GM12878 (cell line): ENCODE data around the gene MAPK8IP1. TPM values are rescaled to one million over a fixed set of nuclear protein-coding genes. Genes with fewer than 3 reads are reported as not detected.

ENCODE experiments used
- ATAC-seq: fragments of 200-7000 bp; cut with Tn5 transposase; 3 replicates; pipeline ENCODE4 v1.9.1; 2020; ENCODE audit warnings: mild to moderate bottlenecking, moderate library complexity
- BruUV-seq: library from RNA; stranded (reverse); fragments of 400-500 nt; replicated peaks from 2 replicates; lab custom pipeline; 2021; lab: Mats Ljungman, UMichigan
- CTCF ChIA-PET: fragments of 300-600 bp; sonication (Branson Sonifier 250); formaldehyde crosslinking; extraction: SDS; loops from one replicate; lab custom pipeline; 2021; ENCODE audit warnings: inconsistent platforms; lab: Yijun Ruan, JAX
- POLR2A ChIA-PET: fragments of 350-600 bp; formaldehyde crosslinking; extraction: SDS; loops from one replicate; lab custom pipeline; 2021; ENCODE audit warnings: inconsistent platforms; lab: Charles Lee
- RAD21 ChIA-PET: fragments of 300-600 bp; sonication (Branson Sonifier 250); formaldehyde crosslinking; loops from one replicate; lab custom pipeline; 2023; ENCODE audit warnings: antibody characterized with exemption; ENCODE audit not compliant: unreplicated experiment; lab: Charles Lee
- SMC1A ChIA-PET: fragments of 300-600 bp; sonication (Branson Sonifier 250); formaldehyde crosslinking; loops from one replicate; lab custom pipeline; 2023; ENCODE audit not compliant: unreplicated experiment, uncharacterized antibody; lab: Charles Lee
- DNase-seq: peaks from one replicate; pipeline ENCODE4 v3.0.0-alpha.2; 2011; ENCODE audit warnings: low read depth, low spot score
- FAIRE-seq: peaks from 3 replicates; lab custom pipeline; 2011; peaks lifted over from hg19 to GRCh38; lab: Jason Lieb, UNC
- H2AFZ ChIP-seq: 2 replicates; pipeline ENCODE4 v1.6.0; 2011; ENCODE audit warnings: low read depth, low read length, control low read depth; ENCODE audit not compliant: control insufficient read depth
- H3K27ac ChIP-seq: 2 replicates; pipeline ENCODE4 v1.5.1; 2011; ENCODE audit warnings: control low read depth; ENCODE audit not compliant: control insufficient read depth, insufficient read depth
- H3K27me3 ChIP-seq, 2 experiments: replicated peaks in 1 of 2; 2 replicates each; pipeline versions ENCODE4 v1.6.0 to v1.6.1; 2011; ENCODE audit warnings: low read length in 1 of 2; ENCODE audit not compliant: control insufficient read depth in 2 of 2, insufficient read depth in 2 of 2
- H3K36me3 ChIP-seq, 2 experiments: 2 replicates each; pipeline ENCODE4 v1.5.1; 2011; ENCODE audit warnings: low read length in 1 of 2; ENCODE audit not compliant: control insufficient read depth in 2 of 2, insufficient read depth in 2 of 2
- H3K4me1 ChIP-seq: 2 replicates; pipeline ENCODE4 v1.6.1; 2011; ENCODE audit warnings: mild to moderate bottlenecking, low read length, moderate library complexity, mixed read lengths; ENCODE audit not compliant: control insufficient read depth, insufficient read depth
- H3K4me2 ChIP-seq: 2 replicates; pipeline ENCODE4 v1.6.0; 2011; ENCODE audit warnings: control low read depth; ENCODE audit not compliant: control insufficient read depth, insufficient read depth
- H3K4me3 ChIP-seq: fragments of 200-600 bp; sonication (generic); 2 replicates; pipeline ENCODE4 v1.5.1; 2016
- H3K79me2 ChIP-seq: 2 replicates; pipeline ENCODE4 v1.6.0; 2011; ENCODE audit warnings: low read length; ENCODE audit not compliant: control insufficient read depth, insufficient read depth
- H3K9ac ChIP-seq: 2 replicates; pipeline ENCODE4 v1.8.0; 2011; ENCODE audit warnings: low read length, control low read depth, mixed read lengths; ENCODE audit not compliant: control insufficient read depth, insufficient read depth
- H3K9me3 ChIP-seq: replicated peaks from 3 replicates; pipeline ENCODE4 v1.5.1; 2011; ENCODE audit warnings: mild to moderate bottlenecking, low read length; ENCODE audit not compliant: control insufficient read depth, insufficient read depth
- H4K20me1 ChIP-seq: 2 replicates; pipeline ENCODE4 v1.6.0; 2011; ENCODE audit not compliant: control insufficient read depth, insufficient read depth
- ATF7 ChIP-seq: fragments of 450-650 bp; IDR thresholded peaks from 2 replicates; pipeline ENCODE4 v1.6.1; 2016; ENCODE audit warnings: low read depth, mild to moderate bottlenecking
- CBFB ChIP-seq: IDR thresholded peaks from 2 replicates; pipeline ENCODE4 v1.6.1; 2016; ENCODE audit warnings: antibody characterized with exemption, low read depth
- CBX5 ChIP-seq: sonication (generic); IDR thresholded peaks from 2 replicates; pipeline ENCODE4 v1.6.1; 2016; ENCODE audit warnings: low read depth, moderate library complexity, mild to moderate bottlenecking, inconsistent platforms
- JUND ChIP-seq: IDR thresholded peaks from 2 replicates; pipeline ENCODE4 v1.6.1; 2012; ENCODE audit warnings: low read depth, mild to moderate bottlenecking, low read length, improper control_type of control experiment, moderate library complexity
- MTA2 ChIP-seq: fragments of 450-650 bp; IDR thresholded peaks from 2 replicates; pipeline ENCODE4 v1.6.1; 2016; ENCODE audit warnings: low read depth, mild to moderate bottlenecking, moderate library complexity
- NRF1 ChIP-seq: conservative IDR thresholded peaks from 2 replicates; pipeline ENCODE4 v1.6.1; 2011; ENCODE audit warnings: mild to moderate bottlenecking, low read depth, low read length, improper control_type of control experiment
- SMARCA5 ChIP-seq: fragments of 450-650 bp; IDR thresholded peaks from 2 replicates; pipeline ENCODE4 v1.6.1; 2017; ENCODE audit warnings: mild to moderate bottlenecking
- SREBF2 ChIP-seq: IDR thresholded peaks from 2 replicates; pipeline ENCODE4 v1.6.1; 2012; ENCODE audit warnings: mild to moderate bottlenecking, low read length
- TCF3 ChIP-seq: IDR thresholded peaks from 2 replicates; pipeline ENCODE4 v1.6.1; 2012; ENCODE audit warnings: low read depth, mild to moderate bottlenecking, low read length, borderline replicate concordance; ENCODE audit not compliant: insufficient read depth
- ZBTB4 ChIP-seq: fragments of 450-650 bp; formaldehyde crosslinking; IDR thresholded peaks from 2 replicates; pipeline ENCODE4 v1.4.0; 2022; ENCODE audit warnings: mild to moderate bottlenecking, moderate library complexity
- WGBS: methylation state at CpG from one replicate; pipeline ENCODE4 v1.1.6; 2016; ENCODE audit warnings: low lambda C conversion rate; ENCODE audit not compliant: insufficient replicate concordance, insufficient coverage; ENCODE audit errors: missing lambda C conversion rate; 5-methylcytosine and 5-hydroxymethylcytosine counted together
- in situ Hi-C: fragments of 300-500 bp; cut with MboI; formaldehyde crosslinking; loops from 9 replicates; pipeline ENCODE4 v1.14.3; 2018; ENCODE audit warnings: mixed read lengths
- intact Hi-C: fragments of 100-400 bp; cut with micrococcal nuclease; formaldehyde crosslinking; loops from one replicate; pipeline ENCODE4 v1.14.2; 2022; ENCODE audit not compliant: unreplicated experiment
- polyA plus RNA-seq, 11 experiments: library from polyadenylated mRNA; depleted of rRNA in 4 of 11; unstranded in 6 of 11; stranded (reverse) in 5 of 11; fragments of >200 nt; fragmentation: Nextera tagmentation in 4 of 11; fragmentation: Illumina TruSeq in 1 of 11; extraction: Ambion mirVana in 4 of 11; extraction: Trizol in 1 of 11; gene quantifications; 1 replicate in 1 of 11; 2 replicates in 10 of 11; pipeline versions ENCODE4 v1.2.1 to v1.2.3, GENCODE V29; 2011 to 2016; ENCODE audit warnings: inconsistent platforms in 2 of 11, missing spikeins in 2 of 11, low read depth in 1 of 11
- total RNA-seq, 4 experiments: library from RNA; depleted of rRNA in 3 of 4; stranded (reverse); fragments of >200 nt in 3 of 4; fragmentation: Illumina TruSeq in 1 of 4; extraction: Trizol in 1 of 4; gene quantifications; 2 replicates each; pipeline versions ENCODE4 v1.2.1 to v1.2.3, GENCODE V29; 2013 to 2021

MAPK8IP1 gene
- total and polyA plus RNA-seq, 10 of the 15 experiments (the other 5 are each of a cell fraction or from before 2014, with no cell fraction given) = 0.04 to 0.44 (median 0.11) TPM; not detected in 2

GRCh38 chr11:45901626-45902025, 16.2 kb downstream of the MAPK8IP1 start:
- Histone ChIP-seq H3K4me2 (no peak overlapping the region), H3K9me3 (no peaks in the 10 kb centered on the region), H3K4me3 (no peak overlapping the region), H3K4me1 (no peaks in the 10 kb centered on the region), H2AFZ (no peak overlapping the region), H3K9ac (no peak overlapping the region), H4K20me1 (no peaks in the 10 kb centered on the region; the same call in 1 of the 2 replicates), H3K27me3 (peaks cover 3 to 10% of the 10 kb centered on the region in 2 experiments; a peak in 3 of 4 replicates), H3K27ac (no peak overlapping the region), H3K36me3 (no peaks in the 10 kb centered on the region), H3K79me2 (no peaks in the 10 kb centered on the region)
- no TSS peak for BruUV-seq
- TF ChIP-seq SREBF2 (no peak), ATF7 (no peak), MTA2 (no peak), NRF1 (no peak), SMARCA5 (no peak), JUND (no peak), CBX5 (no peak), ZBTB4 (CRISPR knock-in tag) (no peak), CBFB (no peak), TCF3 (no peak)
- DNase-seq = no peak
- RAD21 ChIA-PET = no interaction called here
- no peak for ATAC-seq
- intact Hi-C loops = no loop called here
- SMC1A ChIA-PET = no interaction called here
- POLR2A ChIA-PET = no interaction called here
- in situ Hi-C loops = no loop called here
- FAIRE-seq = no peak
- WGBS = 48% methylated on average over 6 of the region's 6 CpGs
- CTCF ChIA-PET = interaction anchor here (1.2 kb wide), 1 partner anchor 64 kb away, joined by 5 read pairs; no protein-coding TSS in a partner anchor
